Measurements from ENCODE around the gene LAMA1.

- TF ChIP-seq POLR2A (IDR thresholded peaks at IDR 0.05; ENCODE audit: low read depth, low read length) (no peak), POLR2AphosphoS5 (IDR thresholded peaks at IDR 0.05; ENCODE audit: low read depth, low read length) (no peak), TAF1 (IDR thresholded peaks at IDR 0.05; ENCODE audit: low read depth, low read length) (no peak), SPI1 (IDR thresholded peaks at IDR 0.05; ENCODE audit: low read depth, low read length) (no peak), POU2F2 (IDR thresholded peaks at IDR 0.05; ENCODE audit: low read depth, low read length) (no peak)
Measured at GRCh38 chr18:6948281-6949055, 169.1 kb downstream of the LAMA1 start.

All from GM12891 (cell line).